Mesenchymal stem cell (in vitro differentiated cells and primary cell): ENCODE results near the gene KLRC4.
"Not testable (repeated sequence)": the region's sequence is repeated elsewhere in the genome, so short reads cannot be mapped to it uniquely, and the experiment has no call there.

Experiments
- DNase-seq: peaks from one replicate; pipeline ENCODE4 v3.0.0-alpha.2; 2013
- H2AFZ ChIP-seq: one replicate; pipeline ENCODE4 v1.6.1; 2013; ENCODE audit warnings: low read depth, mild to moderate bottlenecking, control low read depth, inconsistent platforms, low read length, moderate library complexity
- H2AK5ac ChIP-seq: 2 replicates; pipeline ENCODE4 v1.6.1; 2013; ENCODE audit warnings: low read length, moderate library complexity, mild to moderate bottlenecking, inconsistent platforms; ENCODE audit not compliant: severe bottlenecking
- H2BK120ac ChIP-seq: one replicate; pipeline ENCODE4 v1.6.1; 2013; ENCODE audit warnings: low read depth, mild to moderate bottlenecking, inconsistent platforms, low read length, moderate library complexity
- H2BK12ac ChIP-seq, 2 experiments: one replicate each; pipeline ENCODE4 v1.6.1; 2013; ENCODE audit warnings: inconsistent platforms in 2 of 2, low read length in 2 of 2, mild to moderate bottlenecking in 2 of 2, moderate library complexity in 2 of 2, control low read depth in 1 of 2
- H2BK15ac ChIP-seq: one replicate; pipeline ENCODE4 v1.6.1; 2013; ENCODE audit warnings: mild to moderate bottlenecking, low read depth, inconsistent platforms; ENCODE audit not compliant: poor library complexity, severe bottlenecking
- H2BK5ac ChIP-seq: 2 replicates; pipeline ENCODE4 v1.6.1; 2013; ENCODE audit warnings: low read depth, mild to moderate bottlenecking, low read length, control low read depth, inconsistent platforms; ENCODE audit not compliant: poor library complexity, severe bottlenecking
- H3K14ac ChIP-seq, 2 experiments: one replicate each; pipeline ENCODE4 v1.6.1; 2013; ENCODE audit warnings: inconsistent platforms in 2 of 2, low read length in 2 of 2, control low read depth in 1 of 2, mild to moderate bottlenecking in 1 of 2, moderate library complexity in 1 of 2
- H3K18ac ChIP-seq, 2 experiments: one replicate each; pipeline ENCODE4 v1.6.1; 2013; ENCODE audit warnings: inconsistent platforms in 2 of 2, low read length in 2 of 2, control low read depth in 1 of 2, low read depth in 1 of 2, mild to moderate bottlenecking in 1 of 2
- H3K23ac ChIP-seq, 2 experiments: one replicate each; pipeline ENCODE4 v1.6.1; 2013; ENCODE audit warnings: inconsistent platforms in 2 of 2, low read length in 2 of 2, mild to moderate bottlenecking in 2 of 2, moderate library complexity in 2 of 2, control low read depth in 1 of 2
- H3K27ac ChIP-seq: 2 replicates; pipeline ENCODE4 v1.5.1; 2013; ENCODE audit warnings: mild to moderate bottlenecking, moderate library complexity, low read length, control low read depth, inconsistent platforms; ENCODE audit not compliant: poor library complexity, severe bottlenecking
- H3K27me3 ChIP-seq, 2 experiments: 2 replicates each; pipeline versions ENCODE4 v1.6.1 to v1.7.0; 2013; ENCODE audit warnings: low read length in 2 of 2, mild to moderate bottlenecking in 2 of 2, moderate library complexity in 2 of 2, control low read depth in 1 of 2, inconsistent platforms in 1 of 2; ENCODE audit not compliant: control insufficient read depth in 1 of 2, insufficient read depth in 1 of 2
- H3K36me3 ChIP-seq, 2 experiments: 2 replicates each; pipeline versions ENCODE4 v1.6.1 to v1.7.0; 2013; ENCODE audit warnings: low read length in 2 of 2, control low read depth in 1 of 2, inconsistent platforms in 1 of 2, low read depth in 1 of 2, mild to moderate bottlenecking in 1 of 2; ENCODE audit not compliant: insufficient read depth in 2 of 2, control insufficient read depth in 1 of 2
- H3K4ac ChIP-seq, 2 experiments: one replicate each; pipeline ENCODE4 v1.6.1; 2013; ENCODE audit warnings: inconsistent platforms in 2 of 2, low read length in 2 of 2, mild to moderate bottlenecking in 2 of 2, moderate library complexity in 2 of 2, control low read depth in 1 of 2, low read depth in 1 of 2
- H3K4me1 ChIP-seq: 2 replicates; pipeline ENCODE4 v1.6.1; 2013; ENCODE audit warnings: low read depth, low read length, control low read depth; ENCODE audit not compliant: control insufficient read depth, insufficient read depth
- H3K4me2 ChIP-seq: 2 replicates; pipeline ENCODE4 v1.6.1; 2013; ENCODE audit warnings: low read length, mild to moderate bottlenecking, inconsistent platforms; ENCODE audit not compliant: poor library complexity, severe bottlenecking
- H3K4me3 ChIP-seq, 2 experiments: 2 replicates each; pipeline versions ENCODE4 v1.5.1 to v1.7.0; 2013; ENCODE audit warnings: low read length in 2 of 2, mild to moderate bottlenecking in 2 of 2, control low read depth in 1 of 2, low read depth in 1 of 2; ENCODE audit not compliant: insufficient read depth in 1 of 2
- H3K79me1 ChIP-seq: replicated peaks from 2 replicates; pipeline ENCODE4 v1.6.1; 2013; ENCODE audit warnings: mild to moderate bottlenecking, control low read depth, low read length, inconsistent platforms; ENCODE audit not compliant: poor library complexity, severe bottlenecking
- H3K9ac ChIP-seq: 2 replicates; pipeline ENCODE4 v1.7.0; 2013; ENCODE audit warnings: mild to moderate bottlenecking, low read length, moderate library complexity
- H3K9me3 ChIP-seq: 2 replicates; pipeline ENCODE4 v1.7.0; 2013; ENCODE audit warnings: mild to moderate bottlenecking, low read length; ENCODE audit not compliant: control insufficient read depth
- H4K8ac ChIP-seq: one replicate; pipeline ENCODE4 v1.6.1; 2013; ENCODE audit warnings: inconsistent platforms, mild to moderate bottlenecking, low read length, moderate library complexity
- H4K91ac ChIP-seq: one replicate; pipeline ENCODE4 v1.6.1; 2013; ENCODE audit warnings: mild to moderate bottlenecking, low read length, inconsistent platforms
- WGBS: methylation state at CpG from one replicate; pipeline ENCODE4 v1.1.7; 2013; ENCODE audit warnings: mixed read lengths; 5-methylcytosine and 5-hydroxymethylcytosine counted together

Gene KLRC4

GRCh38 chr12:10392394-10392930, 17.1 kb downstream of the KLRC4 start:
- peak overlapping the region; percentile 43 for H3K27ac ChIP-seq
- H3K4me3 ChIP-seq: no peak overlapping the region
- no peak overlapping the region for H4K8ac ChIP-seq
- no peak overlapping the region for H3K14ac ChIP-seq
- no peak overlapping the region for H2AK5ac ChIP-seq
- no peaks in the 10 kb centered on the region for H3K36me3 ChIP-seq
- DNase-seq: peak; percentile 87
- WGBS: 62% methylated on average over 7 of the region's 7 CpGs
- no peak overlapping the region for H2AFZ ChIP-seq
- H2BK5ac ChIP-seq: no peak overlapping the region
- H2BK12ac ChIP-seq: no peak overlapping the region
- H3K79me1 ChIP-seq: no peaks in the 10 kb centered on the region
- H3K9ac ChIP-seq: no peak overlapping the region
- no peak overlapping the region for H2BK120ac ChIP-seq
- no peak overlapping the region for H3K18ac ChIP-seq
- H3K9me3 ChIP-seq: no peaks in the 10 kb centered on the region
- no peak overlapping the region for H4K91ac ChIP-seq
- H3K23ac ChIP-seq: no peak overlapping the region
- no peak overlapping the region for H3K4ac ChIP-seq
- H3K27me3 ChIP-seq: no peaks in the 10 kb centered on the region
- H2BK15ac ChIP-seq: no peak overlapping the region
- peaks cover 4% of the 10 kb centered on the region for H3K4me1 ChIP-seq
- no peak overlapping the region for H3K4me2 ChIP-seq

GRCh38 chr12:10390991-10391390, 18.6 kb downstream of the KLRC4 start:
- H4K8ac ChIP-seq, H3K4me1 ChIP-seq, H3K18ac ChIP-seq, H3K27me3 ChIP-seq, H2BK12ac ChIP-seq, H4K91ac ChIP-seq, H3K23ac ChIP-seq, DNase-seq, H3K4me3 ChIP-seq, H2BK5ac ChIP-seq, H3K36me3 ChIP-seq, H3K9ac ChIP-seq, H2AFZ ChIP-seq, H3K9me3 ChIP-seq, H3K79me1 ChIP-seq, H2AK5ac ChIP-seq, H3K4me2 ChIP-seq, H3K27ac ChIP-seq, H2BK120ac ChIP-seq, H2BK15ac ChIP-seq, H3K4ac ChIP-seq, H3K14ac ChIP-seq: not testable (repeated sequence)
- 97% methylated on average over 6 of the region's 7 CpGs for WGBS

GRCh38 chr12:10389904-10390303, 19.7 kb downstream of the KLRC4 start, which contains the start of gene KLRK1:
Gene KLRK1, minus strand, starts transcription at chr12:10390041. Its CDS starts 1,231 bp downstream, at chr12:10388810.
- Histone ChIP-seq H3K36me3 (no peaks in the 10 kb centered on the region), H3K9ac (no peak within 1 kb of the TSS), H3K4ac (no peak within 1 kb of the TSS), H3K4me1 (no peaks in the 10 kb centered on the region), H2BK12ac (no peak within 1 kb of the TSS), H4K8ac (no peak within 1 kb of the TSS), H3K4me3 (no peak within 1 kb of the TSS), H2AK5ac (no peak within 1 kb of the TSS), H3K27ac (no peak within 1 kb of the TSS), H2BK120ac (no peak within 1 kb of the TSS), H3K9me3 (no peaks in the 10 kb centered on the region), H3K14ac (no peak within 1 kb of the TSS), H2BK15ac (no peak within 1 kb of the TSS), H4K91ac (no peak within 1 kb of the TSS), H3K4me2 (no peak within 1 kb of the TSS), H3K18ac (no peak within 1 kb of the TSS), H3K79me1 (no peaks in the 10 kb centered on the region), H3K27me3 (no peaks in the 10 kb centered on the region), H2BK5ac (no peak within 1 kb of the TSS), H2AFZ (no peak within 1 kb of the TSS), H3K23ac (no peak within 1 kb of the TSS)
- no CpG with 5 or more reads among the region's 1 CpG for WGBS
- DNase-seq: no peak

- Histone ChIP-seq H3K14ac (no peak overlapping the region), H3K4me3 (no peak overlapping the region), H2BK12ac (no peak overlapping the region), H2BK120ac (no peak overlapping the region), H2AFZ (no peak overlapping the region), H3K9ac (no peak overlapping the region), H3K4me1 (no peaks in the 10 kb centered on the region), H3K18ac (no peak overlapping the region), H3K79me1 (no peaks in the 10 kb centered on the region), H3K4ac (no peak overlapping the region), H2BK15ac (no peak overlapping the region), H2BK5ac (no peak overlapping the region), H3K36me3 (no peaks in the 10 kb centered on the region), H3K23ac (no peak overlapping the region), H4K91ac (no peak overlapping the region), H3K27ac (no peak overlapping the region), H2AK5ac (no peak overlapping the region), H3K4me2 (no peak overlapping the region), H4K8ac (no peak overlapping the region), H3K27me3 (no peaks in the 10 kb centered on the region), H3K9me3 (peaks cover 7% of the 10 kb centered on the region)
- 89% methylated on average over 4 of the region's 9 CpGs for WGBS
- DNase-seq: no peak
Observed at GRCh38 chr12:10388624-10389413, 20.7 kb downstream of the KLRC4 start.
